A204.1 (cell line): ENCODE results near the gene SLC25A26.
"Not testable (repeated sequence)": the region's sequence is repeated elsewhere in the genome, so short reads cannot be mapped to it uniquely, and the experiment has no call there.

ENCODE experiments used
- FAIRE-seq: peaks from 2 replicates; lab custom pipeline; 2012; peaks lifted over from hg19 to GRCh38; lab: Jason Lieb, UNC

SLC25A26 gene

DNA sequence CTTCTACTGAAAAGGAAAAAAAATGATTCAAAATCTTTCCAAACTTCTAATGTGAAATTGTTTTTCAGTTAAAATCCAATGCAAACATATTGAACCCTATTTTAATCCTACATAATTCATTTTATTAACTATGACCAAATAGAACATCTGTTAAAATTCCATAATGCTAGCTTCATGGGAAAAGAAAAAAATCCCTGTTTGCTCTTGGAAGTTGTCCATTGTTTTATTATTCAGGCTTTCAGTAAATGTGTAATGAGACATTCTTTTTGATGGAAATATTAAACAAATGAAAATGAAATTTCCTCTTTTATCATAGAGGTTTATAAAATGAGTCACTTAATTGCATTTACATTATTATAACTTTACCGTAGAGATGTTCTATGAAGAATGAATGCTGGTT, 49.5 kb downstream of the SLC25A26 start:
- FAIRE-seq = peak; percentile 35

DNA sequence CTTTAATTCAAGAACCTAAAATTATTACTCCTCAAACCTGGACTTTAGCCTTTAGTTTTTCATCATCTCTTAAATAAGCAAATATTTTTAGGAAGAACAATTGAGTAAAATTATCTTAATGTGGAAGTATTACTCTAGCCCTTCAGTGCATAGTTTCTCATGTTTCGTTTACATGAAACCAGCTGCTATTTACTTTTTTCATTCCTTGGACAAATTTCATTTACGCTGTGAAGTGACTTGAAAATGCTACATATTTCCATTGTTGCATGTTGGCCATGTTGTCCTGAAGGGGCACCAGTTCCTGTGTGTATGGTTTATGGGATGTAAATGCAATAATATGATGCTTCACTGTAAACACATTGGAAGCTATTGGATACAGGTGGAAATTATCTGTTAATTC, 49.9 kb downstream of the SLC25A26 start:
- no peak for FAIRE-seq

DNA sequence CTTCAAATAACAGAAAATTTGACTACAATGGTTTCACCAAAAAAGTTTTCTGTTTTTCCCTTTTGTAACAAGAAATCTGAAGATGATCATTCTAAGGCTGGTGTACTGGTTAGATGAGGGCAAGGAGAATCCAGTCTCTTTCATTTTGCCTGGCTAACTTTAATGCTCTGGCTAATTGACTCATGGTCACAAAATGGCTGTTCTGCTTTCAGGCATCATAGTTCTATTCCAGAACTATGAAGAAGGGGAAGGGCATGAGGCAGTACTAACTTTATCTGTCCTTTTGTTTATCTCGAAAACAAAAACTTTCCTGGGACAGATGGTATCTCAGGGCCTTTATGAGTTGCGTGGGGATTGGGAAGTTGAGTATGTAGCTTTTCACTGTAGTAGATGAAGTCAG, 50.4 kb downstream of the SLC25A26 start:
- no peak for FAIRE-seq

DNA sequence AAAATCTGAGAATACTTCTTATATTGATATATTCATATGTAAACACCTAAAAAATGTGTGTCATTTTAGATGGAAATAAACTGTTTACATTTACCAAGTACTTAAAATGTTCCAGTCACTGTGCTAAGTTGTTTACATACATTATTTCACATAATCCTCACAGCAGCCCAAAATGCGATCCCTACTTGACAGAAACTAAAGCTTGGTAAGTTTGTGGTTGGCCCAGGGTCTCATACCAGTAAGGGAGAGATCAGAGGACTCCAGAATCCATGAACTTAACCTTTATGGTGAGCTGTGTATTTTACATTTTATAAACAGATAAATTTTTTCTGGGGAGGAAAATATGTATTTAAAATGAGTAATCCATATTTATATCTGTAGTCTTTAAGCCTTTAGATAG, 51.2 kb downstream of the SLC25A26 start:
- no peak for FAIRE-seq

DNA sequence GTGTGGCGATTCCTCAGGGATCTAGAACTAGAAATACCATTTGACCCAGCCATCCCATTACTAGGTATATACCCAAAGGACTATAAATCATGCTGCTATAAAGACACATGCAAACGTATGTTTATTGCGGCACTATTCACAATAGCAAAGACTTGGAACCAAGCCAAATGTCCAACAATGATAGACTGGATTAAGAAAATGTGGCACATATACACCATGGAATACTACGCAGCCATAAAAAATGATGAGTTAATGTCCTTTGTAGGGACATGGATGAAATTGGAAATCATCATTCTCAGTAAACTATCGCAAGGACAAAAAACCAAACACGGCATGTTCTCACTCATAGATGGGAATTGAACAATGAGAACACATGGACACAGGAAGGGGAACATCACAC, 54.0 kb downstream of the SLC25A26 start:
- FAIRE-seq = not testable (repeated sequence)

DNA sequence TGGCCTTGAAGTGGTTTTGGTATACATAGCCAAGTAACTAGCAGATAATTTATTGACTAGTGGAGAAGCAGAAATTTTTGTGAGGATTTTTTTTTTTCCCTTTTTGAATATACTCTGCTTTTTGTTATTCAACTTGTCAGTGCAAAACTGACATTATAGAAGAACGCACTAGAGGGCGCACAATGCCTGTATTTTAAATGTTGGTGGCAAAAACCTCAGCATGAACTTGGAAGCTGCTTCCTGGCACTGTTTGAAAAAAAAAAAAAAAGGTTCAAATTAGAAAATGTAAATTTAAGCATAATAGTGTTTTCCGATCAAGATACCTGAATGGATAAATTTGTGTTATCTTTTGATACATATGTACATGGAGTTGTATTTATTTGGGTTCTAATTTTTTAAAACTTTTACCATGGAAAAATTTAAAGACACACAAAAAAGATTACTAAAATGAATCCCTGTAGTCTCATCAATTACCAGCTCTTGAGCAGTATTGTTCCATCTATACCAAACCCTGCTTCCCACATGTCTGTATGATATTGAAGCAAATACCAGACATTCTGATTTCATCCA, 56.0 kb downstream of the SLC25A26 start:
- FAIRE-seq = peak; percentile 98

DNA sequence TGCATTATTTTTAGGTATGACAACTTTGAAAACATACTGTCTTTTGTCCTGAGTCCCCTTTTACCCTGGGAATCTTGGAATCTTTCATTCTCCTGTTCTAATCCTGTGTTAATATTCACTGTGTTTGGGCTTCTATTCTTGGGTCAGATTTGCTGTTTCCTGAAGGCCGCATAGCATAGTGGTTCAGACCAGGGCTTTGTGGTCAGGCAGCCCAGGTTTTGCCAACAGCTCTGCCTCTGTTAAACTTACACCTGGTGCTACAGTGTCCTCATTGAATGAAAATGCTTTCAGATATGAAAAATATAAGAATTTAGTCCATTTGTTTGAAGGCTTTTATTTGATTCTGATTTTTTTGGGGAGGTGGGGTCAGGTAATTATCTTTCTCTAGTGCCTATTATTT, 58.4 kb downstream of the SLC25A26 start:
- no peak for FAIRE-seq

DNA sequence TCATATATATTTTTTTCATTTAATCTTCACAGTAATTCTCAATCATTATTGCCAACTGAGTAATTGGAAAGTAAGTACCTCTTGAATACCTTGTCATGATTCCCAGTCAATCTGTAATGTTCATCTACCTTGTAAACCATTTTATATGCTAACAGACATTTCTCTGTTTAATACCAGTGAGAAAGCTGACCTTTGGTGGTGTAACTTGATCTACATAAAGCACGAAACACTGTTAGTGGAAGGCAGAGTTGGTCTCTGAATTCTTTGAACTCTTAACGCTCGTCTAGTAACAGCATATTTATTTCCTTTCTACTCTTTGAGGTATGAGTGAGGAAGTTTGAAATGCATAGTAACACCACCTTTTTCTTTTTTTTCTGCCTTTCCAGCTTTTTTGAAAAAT, 59.5 kb downstream of the SLC25A26 start:
- no peak for FAIRE-seq

DNA sequence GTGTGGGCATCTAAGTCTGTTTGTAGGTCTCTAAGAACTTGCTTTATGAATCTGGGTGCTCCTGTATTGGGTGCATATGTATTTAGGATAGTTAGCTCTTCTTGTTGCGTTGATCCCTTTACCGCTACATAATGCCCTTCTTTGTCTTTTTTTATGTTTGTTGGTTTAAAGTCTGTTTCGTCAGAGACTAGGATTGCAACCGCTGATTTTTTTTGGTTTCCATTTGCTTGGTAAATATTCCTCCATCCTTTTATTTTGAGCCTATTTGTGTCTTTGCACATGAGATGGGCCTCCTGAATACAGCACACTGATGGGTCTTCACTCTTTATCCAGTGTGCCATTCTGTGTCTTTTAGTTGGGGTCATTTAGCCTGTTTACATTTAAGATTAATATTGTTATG, 71.1 kb downstream of the SLC25A26 start:
- not testable (repeated sequence) for FAIRE-seq

DNA sequence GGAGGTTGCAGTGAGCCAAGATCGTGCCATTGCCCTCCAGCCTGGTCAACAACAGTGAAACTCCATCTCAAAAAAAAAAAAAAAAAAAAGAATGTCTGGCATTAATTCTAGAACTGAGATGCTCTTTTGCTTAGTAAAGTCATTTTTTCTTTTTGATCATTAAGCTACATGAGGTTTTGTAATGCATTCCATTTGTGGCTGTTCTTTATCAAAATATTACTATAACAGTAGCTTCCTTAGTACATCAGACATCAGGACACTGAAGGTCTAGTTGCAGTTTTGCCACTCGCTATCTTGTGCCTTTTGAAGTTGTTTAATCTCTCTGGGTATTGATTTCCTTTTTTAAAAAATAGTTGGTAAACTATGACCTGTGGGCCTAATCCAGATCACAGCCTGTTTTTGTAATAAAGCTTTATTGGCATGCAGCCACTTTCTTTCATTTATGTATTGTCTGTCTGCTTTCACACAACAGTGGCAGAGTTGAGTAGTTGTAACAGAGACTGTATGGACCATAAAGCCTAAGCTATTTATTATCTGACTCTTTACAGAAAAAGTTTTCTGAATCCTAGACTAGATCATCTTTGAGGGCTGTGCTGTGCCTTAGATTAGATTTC, 76.6 kb downstream of the SLC25A26 start:
- no peak for FAIRE-seq

DNA sequence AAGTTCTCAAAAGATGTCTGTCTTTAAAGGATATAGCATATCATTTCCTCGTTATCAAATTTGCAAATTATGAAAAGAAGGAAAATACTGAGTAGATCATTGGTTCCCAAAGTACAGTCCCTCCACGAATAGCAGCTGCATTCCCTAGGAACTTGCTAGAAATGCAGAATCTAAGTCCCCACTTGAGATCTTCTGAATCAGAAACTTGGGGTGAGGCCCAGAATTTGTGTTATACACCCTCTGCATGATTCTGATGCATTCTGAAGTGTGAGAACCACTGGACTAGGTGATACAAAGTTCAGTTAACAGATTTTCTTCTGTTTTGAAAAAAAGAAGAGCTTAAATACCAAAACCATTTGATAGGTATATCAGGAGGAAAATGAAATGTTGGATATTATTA, 77.1 kb downstream of the SLC25A26 start:
- no peak for FAIRE-seq

DNA sequence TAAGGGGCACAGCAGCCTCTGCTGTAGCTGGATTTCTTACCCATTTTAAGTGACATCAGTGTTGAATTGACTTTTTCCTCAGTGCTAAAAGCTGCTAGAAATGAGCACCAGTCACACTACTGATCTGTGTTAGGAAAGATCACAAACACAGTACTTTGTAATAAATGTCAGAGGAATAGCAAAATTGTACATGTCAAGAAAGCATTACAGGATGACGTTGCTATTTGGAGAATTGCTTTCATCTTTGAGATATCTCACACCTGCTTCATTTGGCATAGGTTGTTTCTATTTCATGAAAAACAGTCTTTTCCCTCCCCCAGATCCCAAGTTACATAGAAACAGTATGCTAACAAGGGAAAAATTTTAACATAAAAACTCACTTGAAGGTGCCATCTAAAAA, 77.8 kb downstream of the SLC25A26 start:
- FAIRE-seq = no peak

DNA sequence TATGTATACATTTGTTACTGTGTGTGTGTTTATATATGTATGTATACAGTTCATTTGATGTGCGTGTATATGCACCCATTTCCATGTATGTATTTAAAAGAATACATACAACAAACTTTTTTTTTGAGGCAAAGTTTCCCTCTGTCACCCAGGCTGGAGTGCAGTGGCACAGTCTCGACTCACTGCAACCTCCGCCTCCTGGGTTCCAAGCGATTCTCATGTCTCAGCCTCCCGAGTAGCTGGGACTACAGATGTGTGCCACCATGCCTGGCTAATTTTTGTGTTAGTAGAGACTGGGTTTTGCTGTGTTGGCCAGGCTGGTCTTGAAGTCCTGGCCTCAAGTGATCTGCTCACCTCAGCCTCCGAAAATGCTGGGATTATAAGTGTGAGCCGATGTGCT, 78.3 kb downstream of the SLC25A26 start:
- FAIRE-seq = not testable (repeated sequence)

DNA sequence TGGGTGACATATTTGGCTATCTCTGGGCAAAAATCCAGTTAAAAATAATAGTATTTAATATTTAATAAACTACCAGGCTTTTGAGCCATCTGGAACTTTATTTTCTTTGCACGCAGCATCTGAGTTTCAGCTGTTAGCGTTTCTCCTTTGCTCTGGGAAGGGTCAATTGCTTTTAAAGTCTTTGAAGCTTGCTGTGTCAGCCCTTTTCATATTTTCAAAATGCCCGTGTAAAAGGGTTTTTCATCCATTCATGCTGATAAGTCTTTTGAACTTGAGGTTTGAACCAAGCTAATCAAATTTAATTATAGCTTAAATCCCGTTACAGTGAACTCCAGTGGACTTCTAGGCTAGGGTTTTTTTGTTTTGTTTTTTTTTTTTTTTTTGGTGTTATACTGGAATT, 79.1 kb downstream of the SLC25A26 start:
- FAIRE-seq = no peak

DNA sequence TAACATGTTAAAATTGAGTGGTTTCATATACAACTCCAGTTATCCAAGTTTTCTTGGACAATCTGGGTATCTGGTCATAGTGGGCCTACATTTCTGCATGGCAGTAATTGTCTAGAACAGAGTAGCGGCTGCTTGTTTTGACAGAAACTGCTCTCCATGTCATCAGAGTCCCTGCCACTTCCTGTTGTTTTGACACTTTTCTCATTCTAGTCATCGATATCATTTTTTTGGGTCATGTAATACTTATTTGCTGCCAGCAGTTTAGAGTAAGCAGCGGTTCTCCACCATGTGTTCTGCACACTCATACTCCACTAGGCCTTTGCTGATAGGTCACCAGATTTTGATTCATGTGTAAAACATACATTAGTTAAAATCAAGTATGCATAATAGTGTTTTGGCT, 81.5 kb downstream of the SLC25A26 start:
- no peak for FAIRE-seq

DNA sequence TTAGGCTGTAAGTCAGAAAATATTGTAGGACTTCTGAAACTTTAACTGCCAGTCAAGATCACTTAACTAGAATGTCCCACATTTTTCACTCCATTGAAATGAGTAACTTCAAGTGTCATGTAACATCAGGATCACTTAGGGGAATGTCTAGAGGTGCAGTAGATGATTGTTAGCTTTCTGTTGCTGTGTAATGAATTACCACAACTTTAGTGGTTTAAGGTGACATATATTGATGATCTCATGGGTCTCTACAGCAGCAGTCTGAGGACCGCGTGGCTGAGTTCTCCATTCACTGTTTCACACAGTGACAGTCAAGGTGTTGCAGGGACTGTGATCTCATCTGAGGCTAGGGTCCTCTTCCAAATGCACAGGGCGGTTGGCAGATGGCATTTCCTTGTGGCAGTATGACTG, 82.7 kb downstream of the SLC25A26 start:
- FAIRE-seq = no peak

DNA sequence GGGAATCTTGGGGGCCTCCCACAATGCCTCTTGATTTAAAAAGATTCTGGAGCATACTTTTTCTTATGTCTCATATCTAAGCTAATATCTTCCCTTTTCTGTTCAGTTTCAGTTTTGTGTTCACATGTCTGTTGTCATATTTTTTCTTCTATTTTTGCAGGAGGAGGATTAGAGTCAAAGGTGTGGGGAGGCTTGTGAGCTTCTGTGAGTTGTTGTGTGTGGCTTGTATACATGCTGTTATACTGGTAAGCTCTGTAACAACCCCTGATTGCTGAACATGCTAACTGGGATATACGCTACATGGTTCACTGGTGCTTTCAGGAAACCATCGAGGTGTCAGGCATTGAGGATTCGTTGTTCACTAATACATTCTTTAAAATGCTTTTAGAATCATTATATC, 83.5 kb downstream of the SLC25A26 start:
- FAIRE-seq = no peak

DNA sequence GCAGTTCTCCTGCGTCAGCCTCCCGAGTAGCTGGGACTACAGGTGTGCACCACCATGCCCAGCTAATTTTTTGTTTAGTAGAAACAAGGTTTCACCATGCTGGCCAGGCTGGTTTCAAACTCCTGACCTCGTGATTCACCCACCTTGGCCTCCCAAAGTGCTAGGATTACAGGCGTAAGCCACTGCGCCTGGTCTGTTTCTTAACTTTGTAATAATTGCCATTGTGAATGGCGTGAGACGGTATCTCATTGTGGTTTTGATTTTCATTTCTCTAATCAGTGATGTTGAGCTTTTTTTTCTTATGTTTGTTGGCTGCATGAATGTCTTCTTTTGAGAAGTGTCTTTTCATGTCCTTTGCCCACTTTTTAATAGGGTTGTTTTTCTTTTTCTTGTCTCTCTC, 85.3 kb downstream of the SLC25A26 start:
- FAIRE-seq = not testable (repeated sequence)

DNA sequence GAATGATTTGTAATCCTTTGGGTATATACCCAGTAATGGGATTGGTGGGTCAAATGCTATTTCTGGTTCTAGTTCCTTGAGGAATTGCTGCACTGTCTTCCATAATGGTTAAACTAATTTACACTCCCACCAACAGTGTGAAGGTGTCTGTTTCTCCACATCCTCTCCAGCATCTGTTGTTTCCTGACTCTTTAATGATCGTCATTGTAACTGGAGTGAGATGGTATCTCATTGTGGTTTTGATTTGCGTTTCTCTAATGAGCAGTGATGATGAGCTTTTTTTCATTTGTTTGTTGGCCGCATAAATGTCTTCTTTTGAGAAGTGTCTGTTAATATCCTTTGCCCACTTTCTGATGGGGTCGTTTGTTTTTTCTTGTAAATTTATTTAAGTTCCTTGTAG, 86.2 kb downstream of the SLC25A26 start:
- FAIRE-seq = not testable (repeated sequence)

DNA sequence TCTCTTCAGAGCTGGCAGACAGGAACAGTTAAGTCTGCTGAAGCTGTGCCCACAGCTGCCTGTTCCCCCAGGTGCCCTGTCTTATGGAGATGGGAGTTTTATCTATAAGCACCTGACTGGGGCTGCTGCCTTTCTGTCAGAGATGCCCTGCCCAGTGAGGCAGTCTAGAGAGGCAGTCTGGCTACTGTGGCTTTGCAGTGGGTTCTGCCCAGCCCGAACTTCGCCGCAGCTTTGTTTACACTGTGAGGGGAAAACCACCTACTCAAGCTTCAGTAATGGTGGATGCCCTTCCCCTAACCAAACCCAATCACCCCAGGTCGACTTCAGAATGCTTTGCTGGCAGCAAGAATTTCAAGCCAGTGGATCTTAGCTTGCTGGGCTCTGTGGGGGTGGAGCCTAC, 91.2 kb downstream of the SLC25A26 start:
- no peak for FAIRE-seq

DNA sequence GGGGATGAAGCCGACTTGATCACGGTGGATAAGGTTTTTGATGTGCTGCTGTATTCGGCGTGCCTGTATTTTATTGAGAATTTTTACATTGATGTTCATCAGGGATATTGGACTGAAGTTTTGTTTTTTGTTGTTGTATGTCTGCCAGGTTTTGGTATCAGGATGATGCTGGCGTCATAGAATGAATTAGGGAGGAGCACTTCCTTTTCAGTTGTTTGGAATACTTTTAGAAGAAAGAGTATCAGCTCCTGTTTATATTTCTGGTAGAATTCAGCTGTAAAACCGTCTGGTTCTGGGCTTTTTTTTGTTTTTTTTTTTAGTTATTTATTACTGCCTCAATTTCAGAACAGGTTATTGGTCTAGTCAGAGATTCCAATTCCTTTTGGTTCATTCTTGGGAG, 93.7 kb downstream of the SLC25A26 start:
- FAIRE-seq = no peak

DNA sequence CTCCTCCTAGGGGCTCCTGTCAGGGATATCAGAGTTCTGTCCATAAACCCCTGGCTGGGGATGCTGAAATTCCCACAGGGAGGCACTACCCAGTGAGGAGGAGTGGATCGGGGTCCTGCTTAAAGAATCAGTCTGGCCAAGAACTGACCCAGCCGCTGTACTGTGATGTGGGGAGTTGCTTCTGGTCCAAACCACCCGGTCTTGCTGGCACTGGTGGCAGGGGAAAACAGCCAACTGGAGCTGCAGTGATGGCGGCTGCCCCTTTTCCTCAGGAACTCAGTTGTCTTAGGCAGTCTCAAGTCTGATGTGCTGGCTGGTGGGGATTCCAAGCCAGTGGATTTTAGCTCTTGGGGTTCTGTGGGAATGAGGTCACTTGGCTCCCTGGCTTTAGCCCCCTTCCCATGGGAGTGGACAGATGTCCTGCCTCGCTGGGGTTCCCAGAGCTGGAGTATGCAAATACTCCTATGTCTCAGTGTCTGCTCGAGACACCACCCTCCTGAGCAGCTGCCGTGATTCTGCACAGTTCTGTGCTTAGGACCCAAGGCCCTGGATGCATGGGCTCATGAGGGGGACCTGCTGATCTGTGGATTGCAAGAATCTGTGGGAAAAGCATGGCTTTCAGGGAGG, 97.1 kb downstream of the SLC25A26 start:
- FAIRE-seq = no peak

DNA sequence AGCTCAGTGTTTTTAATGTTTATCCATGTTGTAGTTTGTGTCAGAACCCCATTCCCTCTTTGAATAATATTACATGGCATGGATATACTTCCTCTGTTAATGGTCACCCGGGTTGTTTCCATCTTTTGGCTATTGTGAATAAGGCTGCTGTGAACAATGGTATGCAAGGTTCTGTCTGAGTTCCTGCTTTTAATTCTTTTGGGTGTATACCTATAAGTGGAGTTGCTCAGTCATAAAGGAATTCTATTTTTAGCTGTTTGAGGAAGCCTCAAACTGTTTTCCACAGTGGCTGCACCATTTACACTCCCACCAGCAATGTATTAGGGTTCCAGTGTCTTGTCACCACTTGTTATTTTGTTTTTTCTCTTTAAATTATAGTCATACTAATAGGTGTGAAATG, 99.6 kb downstream of the SLC25A26 start:
- FAIRE-seq = no peak

DNA sequence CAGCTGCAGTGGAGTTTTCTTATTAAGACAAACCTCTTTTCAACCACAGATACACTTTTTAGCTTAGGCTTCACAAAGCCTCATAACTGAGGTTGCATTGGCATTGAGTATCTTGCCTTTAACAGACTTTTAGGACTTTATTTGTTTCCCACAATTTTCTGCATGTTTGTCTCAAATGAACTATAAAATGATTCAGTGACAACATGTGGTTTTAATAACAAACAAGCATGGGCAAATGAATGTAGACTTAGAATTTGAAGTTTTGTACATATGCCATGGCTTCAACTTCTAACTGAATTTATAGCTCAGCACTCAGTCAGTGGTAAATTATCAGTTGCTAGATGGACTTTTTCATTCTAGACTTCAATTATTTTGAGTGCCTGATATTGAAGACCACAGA, 101.6 kb downstream of the SLC25A26 start:
- FAIRE-seq = no peak
